HepG2 (cell line): Measurements from ENCODE around the gene GIMD1. TPM values are rescaled to one million over a fixed set of nuclear protein-coding genes. Genes with fewer than 3 reads are reported as not detected.

Experiments
- ATAC-seq: fragments of 200-7000 bp; cut with Tn5 transposase; 3 replicates; pipeline ENCODE4 v1.9.1; 2020; ENCODE audit warnings: mild to moderate bottlenecking, moderate library complexity
- BruUV-seq: library from RNA; stranded (reverse); fragments of 400-500 nt; replicated peaks from 2 replicates; lab custom pipeline; 2021; lab: Mats Ljungman, UMichigan
- CTCF ChIA-PET: fragments of 300-600 bp; formaldehyde crosslinking; extraction: SDS; loops from one replicate; lab custom pipeline; 2021; ENCODE audit warnings: low total read pairs, inconsistent platforms, low intra/inter-chr PET ratio; lab: Yijun Ruan, JAX
- POLR2A ChIA-PET: fragments of 350-600 bp; sonication (Branson Sonifier 250); formaldehyde crosslinking; loops from one replicate; lab custom pipeline; 2020; ENCODE audit warnings: antibody characterized with exemption, inconsistent platforms; lab: Yijun Ruan, JAX
- DNase-seq: peaks from one replicate; pipeline ENCODE4 v3.0.0-alpha.2; 2015; ENCODE audit warnings: low spot score
- FAIRE-seq: peaks from 3 replicates; lab custom pipeline; 2011; peaks lifted over from hg19 to GRCh38; lab: Jason Lieb, UNC
- H2AFZ ChIP-seq: one replicate; pipeline ENCODE4 v1.6.1; 2011; ENCODE audit warnings: low read length, inconsistent platforms
- H3K27ac ChIP-seq: fragments of 300-600 bp; 3 replicates; pipeline ENCODE4 v1.8.0; 2011; ENCODE audit warnings: mixed run types, mild to moderate bottlenecking, mixed read lengths, low read length, inconsistent platforms; ENCODE audit not compliant: insufficient read depth; ENCODE audit errors: extremely low read length
- H3K27me3 ChIP-seq, 2 experiments: fragments of 200-600 bp in 1 of 2; 2 replicates in 1 of 2; 3 replicates in 1 of 2; pipeline versions ENCODE4 v1.6.0 to v1.8.0; 2011; ENCODE audit warnings: low read length in 2 of 2, mild to moderate bottlenecking in 2 of 2, moderate library complexity in 2 of 2, inconsistent platforms in 1 of 2; ENCODE audit not compliant: insufficient read depth in 2 of 2, control insufficient read depth in 1 of 2
- H3K36me3 ChIP-seq, 2 experiments: fragments of 200-600 bp in 1 of 2; replicated peaks in 1 of 2; 2 replicates in 1 of 2; 3 replicates in 1 of 2; pipeline versions ENCODE4 v1.5.1 to v1.8.0; 2011; ENCODE audit warnings: low read length in 2 of 2, inconsistent platforms in 1 of 2; ENCODE audit not compliant: insufficient read depth in 2 of 2, control insufficient read depth in 1 of 2
- H3K4me1 ChIP-seq: 2 replicates; pipeline ENCODE4 v1.5.1; 2012; ENCODE audit warnings: low read length, inconsistent platforms; ENCODE audit not compliant: insufficient read depth
- H3K4me2 ChIP-seq: 2 replicates; pipeline ENCODE4 v1.6.0; 2011; ENCODE audit warnings: low read depth, low read length, inconsistent platforms
- H3K4me3 ChIP-seq, 3 experiments: fragments of 200-600 bp in 1 of 3; sonication (generic), shearing (Covaris generic) in 1 of 3; replicated peaks in 1 of 3; 2 replicates each; pipeline ENCODE4 v1.5.1; 2011 to 2016; ENCODE audit warnings: low read length in 3 of 3, inconsistent platforms in 2 of 3, low read depth in 2 of 3, mild to moderate bottlenecking in 2 of 3, control low read depth in 1 of 3, mixed read lengths in 1 of 3; ENCODE audit not compliant: insufficient read depth in 1 of 3
- H3K79me2 ChIP-seq: one replicate; pipeline ENCODE4 v1.6.1; 2011; ENCODE audit warnings: low read length, inconsistent platforms; ENCODE audit not compliant: insufficient read depth
- H3K9ac ChIP-seq: 2 replicates; pipeline ENCODE4 v1.6.0; 2011; ENCODE audit warnings: mild to moderate bottlenecking, low read depth, low read length, inconsistent platforms; ENCODE audit not compliant: insufficient read depth
- H3K9me3 ChIP-seq: 2 replicates; pipeline ENCODE4 v1.5.1; 2012; ENCODE audit warnings: mild to moderate bottlenecking, low read length
- H4K20me1 ChIP-seq: 2 replicates; pipeline ENCODE4 v1.6.0; 2011; ENCODE audit warnings: inconsistent platforms, mild to moderate bottlenecking, low read length, moderate library complexity; ENCODE audit not compliant: insufficient read depth
- ERF ChIP-seq: IDR thresholded peaks from 2 replicates; pipeline ENCODE4 v1.6.1; 2018; ENCODE audit warnings: missing biosample characterization, missing genetic modification reagents
- MAFF ChIP-seq: IDR thresholded peaks from 2 replicates; pipeline ENCODE4 v1.6.1; 2011; ENCODE audit warnings: low read depth, low read length, improper control_type of control experiment
- MAFK ChIP-seq, 2 experiments: IDR thresholded peaks in 1 of 2; conservative IDR thresholded peaks in 1 of 2; 2 replicates each; pipeline ENCODE4 v1.6.1; 2011; ENCODE audit warnings: improper control_type of control experiment in 2 of 2, low read length in 2 of 2
- PAXIP1 ChIP-seq: sonication (generic); formaldehyde crosslinking; conservative IDR thresholded peaks from 2 replicates; pipeline ENCODE4 v1.4.0; 2020; ENCODE audit warnings: mild to moderate bottlenecking, missing genetic modification reagents, moderate library complexity
- POGK ChIP-seq: sonication (generic); formaldehyde crosslinking; conservative IDR thresholded peaks from 2 replicates; pipeline ENCODE4 v1.8.0; 2022; ENCODE audit warnings: mild to moderate bottlenecking, moderate library complexity, missing genetic modification reagents
- ZNF333 ChIP-seq: sonication (generic); formaldehyde crosslinking; IDR thresholded peaks from 2 replicates; pipeline ENCODE4 v1.4.0; 2020; ENCODE audit warnings: mild to moderate bottlenecking, missing genetic modification reagents, borderline replicate concordance
- WGBS: methylation state at CpG from one replicate; pipeline ENCODE4 v1.1.6; 2017; ENCODE audit warnings: low lambda C conversion rate; 5-methylcytosine and 5-hydroxymethylcytosine counted together
- in situ Hi-C: cut with HindIII; loops from 2 replicates; pipeline ENCODE4 v1.10.0; 2017; ENCODE audit warnings: low pct_unique_long_range_greater_than_20kb; ENCODE audit not compliant: extremely low pct_ligation_motif_present
- intact Hi-C: fragments of 100-400 bp; cut with micrococcal nuclease; formaldehyde crosslinking; loops from one replicate; pipeline ENCODE4 v1.10.0; 2022; ENCODE audit not compliant: unreplicated experiment
- polyA plus RNA-seq, 8 experiments: library from polyadenylated mRNA; depleted of rRNA in 3 of 8; stranded (reverse) in 7 of 8; unstranded in 1 of 8; fragments of >200 nt; fragmentation: Illumina TruSeq in 4 of 8; extraction: Trizol in 4 of 8; gene quantifications; 2 replicates each; pipeline versions ENCODE4 v1.2.1 to v1.2.3, GENCODE V29; 2011 to 2016; ENCODE audit warnings: low read depth in 4 of 8, missing spikeins in 1 of 8, mixed read lengths in 1 of 8; ENCODE audit not compliant: insufficient read depth in 1 of 8
- total RNA-seq, 5 experiments: library from RNA; depleted of rRNA; stranded (reverse); fragments of >200 nt; fragmentation: Illumina TruSeq; extraction: Trizol; gene quantifications; 2 replicates each; pipeline ENCODE4 v1.2.3, GENCODE V29; 2016; ENCODE audit warnings: low read depth in 1 of 5
- TF ChIP-seq, protein P1 (sequence below): sonication (generic); formaldehyde crosslinking; IDR thresholded peaks from 2 replicates; pipeline ENCODE4 v1.4.0; 2020; ENCODE audit warnings: low read depth, missing genetic modification reagents

The GIMD1 gene
- total and polyA plus RNA-seq, 2 of the 13 experiments (the other 11 are each of a cell fraction or from before 2014, with no cell fraction given), result not detected

DNA sequence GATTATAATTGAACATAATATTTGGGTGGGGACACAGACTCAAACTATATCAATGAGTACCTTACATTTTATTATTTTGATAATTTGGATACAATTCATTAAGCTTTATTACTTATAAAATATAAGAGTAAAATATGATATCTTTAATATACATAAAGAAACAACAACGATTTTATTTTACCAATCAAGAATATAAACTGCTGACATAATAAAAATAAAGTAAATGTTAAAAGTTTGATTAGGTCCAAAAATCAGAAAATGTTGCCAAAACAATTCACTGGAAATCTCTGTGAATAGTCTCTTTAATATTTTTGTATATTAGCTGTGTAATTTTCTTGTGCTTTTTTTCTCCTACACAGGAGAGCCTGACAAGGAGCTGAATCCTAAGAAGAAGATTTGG lies 21.4 kb downstream of the GIMD1 start:
- Histone ChIP-seq H3K4me3 (no peak overlapping the region), H3K27me3 (no peaks in the 10 kb centered on the region), H3K9ac (no peak overlapping the region), H3K4me1 (peaks cover 34% of the 10 kb centered on the region), H3K27ac (no peak overlapping the region), H3K4me2 (no peak overlapping the region), H3K79me2 (peaks cover 31% of the 10 kb centered on the region), H3K9me3 (no peaks in the 10 kb centered on the region), H2AFZ (no peak overlapping the region)
- WGBS, result 62% methylated on average over 1 of the region's 1 CpG
- DNase-seq, result no peak
- no TSS peak for BruUV-seq
- ATAC-seq, result no peak
- no peak for FAIRE-seq
- CTCF ChIA-PET, result no interaction called here
- in situ Hi-C loops, result no loop called here
- intact Hi-C loops, result no loop called here
- TF ChIP-seq MAFF (peak; percentile 35; the same call in 1 of the 2 replicates), MAFK (conservative IDR thresholded peaks at IDR 0.05 in 1 of 2, IDR thresholded peaks at IDR 0.05 in 1 of 2; ENCODE audit: low read length in 2 of 2) (peak in 1 of 2 experiments; percentile 70; a peak in 2 of 4 replicates), ERF (no peak)
- TF ChIP-seq, all 625 proteins: peak for 2
- Histone ChIP-seq H4K20me1 (no peaks in the 10 kb centered on the region), H3K36me3 (peaks cover 6 to 15% of the 10 kb centered on the region in 2 experiments)
- POLR2A ChIA-PET, result no interaction called here

- H3K27ac ChIP-seq, result peak overlapping the region; percentile 22
- TF ChIP-seq MAFK (conservative IDR thresholded peaks at IDR 0.05 in 1 of 2, IDR thresholded peaks at IDR 0.05 in 1 of 2; ENCODE audit: low read length in 2 of 2), result peak; percentile 51 to 54; a peak in 2 of 4 replicates
- no peak for TF ChIP-seq ZNF333 (CRISPR knock-in tag)
- peak; percentile 8; the same call in 1 of the 2 replicates for TF ChIP-seq PAXIP1
- TF ChIP-seq, protein P1, sequence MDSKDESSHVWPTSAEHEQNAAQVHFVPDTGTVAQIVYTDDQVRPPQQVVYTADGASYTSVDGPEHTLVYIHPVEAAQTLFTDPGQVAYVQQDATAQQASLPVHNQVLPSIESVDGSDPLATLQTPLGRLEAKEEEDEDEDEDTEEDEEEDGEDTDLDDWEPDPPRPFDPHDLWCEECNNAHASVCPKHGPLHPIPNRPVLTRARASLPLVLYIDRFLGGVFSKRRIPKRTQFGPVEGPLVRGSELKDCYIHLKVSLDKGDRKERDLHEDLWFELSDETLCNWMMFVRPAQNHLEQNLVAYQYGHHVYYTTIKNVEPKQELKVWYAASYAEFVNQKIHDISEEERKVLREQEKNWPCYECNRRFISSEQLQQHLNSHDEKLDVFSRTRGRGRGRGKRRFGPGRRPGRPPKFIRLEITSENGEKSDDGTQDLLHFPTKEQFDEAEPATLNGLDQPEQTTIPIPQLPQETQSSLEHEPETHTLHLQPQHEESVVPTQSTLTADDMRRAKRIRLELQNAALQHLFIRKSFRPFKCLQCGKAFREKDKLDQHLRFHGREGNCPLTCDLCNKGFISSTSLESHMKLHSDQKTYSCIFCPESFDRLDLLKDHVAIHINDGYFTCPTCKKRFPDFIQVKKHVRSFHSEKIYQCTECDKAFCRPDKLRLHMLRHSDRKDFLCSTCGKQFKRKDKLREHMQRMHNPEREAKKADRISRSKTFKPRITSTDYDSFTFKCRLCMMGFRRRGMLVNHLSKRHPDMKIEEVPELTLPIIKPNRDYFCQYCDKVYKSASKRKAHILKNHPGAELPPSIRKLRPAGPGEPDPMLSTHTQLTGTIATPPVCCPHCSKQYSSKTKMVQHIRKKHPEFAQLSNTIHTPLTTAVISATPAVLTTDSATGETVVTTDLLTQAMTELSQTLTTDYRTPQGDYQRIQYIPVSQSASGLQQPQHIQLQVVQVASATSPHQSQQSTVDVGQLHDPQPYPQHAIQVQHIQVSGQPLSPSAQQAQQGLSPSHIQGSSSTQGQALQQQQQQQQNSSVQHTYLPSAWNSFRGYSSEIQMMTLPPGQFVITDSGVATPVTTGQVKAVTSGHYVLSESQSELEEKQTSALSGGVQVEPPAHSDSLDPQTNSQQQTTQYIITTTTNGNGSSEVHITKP (CRISPR knock-in tag), result no peak
- no peak for TF ChIP-seq POGK (CRISPR knock-in tag)
Observed at GRCh38 chr4:106344647-106344970, 24.0 kb downstream of the GIMD1 start.

More at GRCh38 chr4:106344647-106344970, 24.0 kb downstream of the GIMD1 start:
- intact Hi-C loops, result no loop called here
- ATAC-seq (peak; percentile 75; the same call in 2 of the 3 replicates), DNase-seq (no peak), FAIRE-seq (no peak)
- BruUV-seq, result no TSS peak
- in situ Hi-C loops, result no loop called here
- Histone ChIP-seq H3K4me1 (peaks cover 38% of the 10 kb centered on the region), H3K4me2 (peak overlapping the region; percentile 54; the same call in 1 of the 2 replicates), H3K27me3 (no peaks in the 10 kb centered on the region), H3K9me3 (no peaks in the 10 kb centered on the region), H3K36me3 (peaks cover 6 to 16% of the 10 kb centered on the region in 2 experiments), H2AFZ (no peak overlapping the region), H3K79me2 (peaks cover 56% of the 10 kb centered on the region), H3K9ac (no peak overlapping the region), H3K4me3 (no peak overlapping the region), H4K20me1 (no peaks in the 10 kb centered on the region)
- POLR2A ChIA-PET, result interaction anchor here (0.7 to 2.1 kb wide), 5 partner anchors 21 to 78 kb away, joined by 3 to 6 read pairs (median 3); partner anchors contain the start of genes AIMP1 and TBCK
- WGBS, result 88% methylated on average over 1 of the region's 1 CpG
- CTCF ChIA-PET, result no interaction called here
